Endothelial cell of umbilical vein (primary cell): Measurements from ENCODE around the gene SAMD5. TPM values are rescaled to one million over a fixed set of nuclear protein-coding genes. Genes with fewer than 3 reads are reported as not detected.

Experiments used
- BruUV-seq: library from RNA; stranded (reverse); fragments of 400-500 nt; replicated peaks from 2 replicates; lab custom pipeline; 2021; lab: Mats Ljungman, UMichigan
- CTCF ChIA-PET: fragments of 300-600, 350-600 bp; sonication (Branson Sonifier 250); formaldehyde crosslinking; loops from one replicate; lab custom pipeline; 2021; ENCODE audit warnings: antibody characterized with exemption, inconsistent platforms; lab: Charles Lee
- POLR2A ChIA-PET: fragments of 300-600, 350-600 bp; sonication (Branson Sonifier 250); formaldehyde crosslinking; loops from one replicate; lab custom pipeline; 2021; ENCODE audit warnings: antibody characterized with exemption, inconsistent platforms; lab: Charles Lee
- DNase-seq: peaks from one replicate; pipeline ENCODE4 v3.0.0-alpha.2; 2011; ENCODE audit warnings: low read depth, low spot score
- FAIRE-seq: peaks from 2 replicates; lab custom pipeline; 2011; peaks lifted over from hg19 to GRCh38; lab: Jason Lieb, UNC
- H2AFZ ChIP-seq: 2 replicates; pipeline ENCODE4 v1.6.0; 2012; ENCODE audit warnings: low read depth, low read length, control low read depth, inconsistent platforms
- H3K27ac ChIP-seq: 2 replicates; pipeline ENCODE4 v1.5.1; 2011; ENCODE audit warnings: low read depth, mild to moderate bottlenecking, control low read depth, low read length, moderate library complexity; ENCODE audit not compliant: insufficient read depth
- H3K27me3 ChIP-seq, 2 experiments: 2 replicates each; pipeline versions ENCODE4 v1.6.0 to v1.6.1; 2011; ENCODE audit warnings: low read length in 2 of 2, mixed read lengths in 1 of 2; ENCODE audit not compliant: control insufficient read depth in 2 of 2, insufficient read depth in 2 of 2
- H3K36me3 ChIP-seq, 2 experiments: 2 replicates in 1 of 2; 3 replicates in 1 of 2; pipeline ENCODE4 v1.5.1; 2011; ENCODE audit warnings: low read length in 2 of 2, mild to moderate bottlenecking in 1 of 2, moderate library complexity in 1 of 2; ENCODE audit not compliant: control insufficient read depth in 2 of 2, insufficient read depth in 2 of 2; ENCODE audit errors: extremely low read depth in 1 of 2
- H3K4me1 ChIP-seq: 3 replicates; pipeline ENCODE4 v1.5.1; 2011; ENCODE audit warnings: mild to moderate bottlenecking, low read length; ENCODE audit not compliant: control insufficient read depth, insufficient read depth; ENCODE audit errors: extremely low read depth
- H3K4me2 ChIP-seq: 2 replicates; pipeline ENCODE4 v1.6.1; 2011; ENCODE audit warnings: low read length, control low read depth, mixed read lengths; ENCODE audit not compliant: insufficient read depth
- H3K4me3 ChIP-seq, 3 experiments: fragments of 200-600 bp in 1 of 3; sonication (generic), shearing (Covaris generic) in 1 of 3; replicated peaks in 1 of 3; 2 replicates each; pipeline ENCODE4 v1.5.1; 2011 to 2016; ENCODE audit warnings: control low read depth in 3 of 3, low read length in 3 of 3, mild to moderate bottlenecking in 2 of 3, inconsistent platforms in 1 of 3, low read depth in 1 of 3, moderate library complexity in 1 of 3; ENCODE audit not compliant: insufficient read depth in 1 of 3
- H3K79me2 ChIP-seq: 2 replicates; pipeline ENCODE4 v1.6.0; 2012; ENCODE audit warnings: low read length, inconsistent platforms; ENCODE audit not compliant: control insufficient read depth, insufficient read depth
- H3K9ac ChIP-seq: replicated peaks from 2 replicates; pipeline ENCODE3; 2011; ENCODE audit warnings: low read length, control low read depth; ENCODE audit not compliant: insufficient read depth; ENCODE audit errors: extremely low read depth
- H3K9me1 ChIP-seq: replicated peaks from 3 replicates; pipeline ENCODE4 v1.6.0; 2011; ENCODE audit warnings: mild to moderate bottlenecking, low read length; ENCODE audit not compliant: control insufficient read depth, insufficient read depth; ENCODE audit errors: extremely low read depth
- H3K9me3 ChIP-seq: replicated peaks from 2 replicates; pipeline ENCODE4 v1.5.1; 2012; ENCODE audit warnings: low read length, inconsistent platforms; ENCODE audit not compliant: control insufficient read depth, insufficient read depth
- H4K20me1 ChIP-seq: replicated peaks from 2 replicates; pipeline ENCODE3; 2011; ENCODE audit warnings: mild to moderate bottlenecking, low read length; ENCODE audit not compliant: control insufficient read depth, insufficient read depth; ENCODE audit errors: extremely low read depth
- EZH2 ChIP-seq: IDR thresholded peaks from 2 replicates; pipeline ENCODE4 v1.6.1; 2012; ENCODE audit warnings: borderline replicate concordance, low read depth, mild to moderate bottlenecking, moderate library complexity, low read length, inconsistent platforms; ENCODE audit not compliant: severe bottlenecking
- FOS ChIP-seq: IDR thresholded peaks from 2 replicates; pipeline ENCODE4 v1.6.1; 2011; ENCODE audit warnings: mild to moderate bottlenecking, low read length, moderate library complexity, borderline replicate concordance; ENCODE audit not compliant: insufficient read depth
- GATA2 ChIP-seq: IDR thresholded peaks from 2 replicates; pipeline ENCODE4 v1.7.0; 2011; ENCODE audit warnings: low read depth, mild to moderate bottlenecking, moderate library complexity, mixed read lengths, low read length; ENCODE audit not compliant: insufficient read length, insufficient read depth
- JUN ChIP-seq: IDR thresholded peaks from 2 replicates; pipeline ENCODE4 v1.6.1; 2011; ENCODE audit warnings: borderline replicate concordance, low read depth; ENCODE audit not compliant: insufficient read length, insufficient read depth
- POLR2A ChIP-seq: IDR thresholded peaks from 2 replicates; pipeline ENCODE4 v1.6.1; 2012; ENCODE audit warnings: low read depth, mild to moderate bottlenecking, control low read depth, low read length
- POLR2AphosphoS5 ChIP-seq: IDR thresholded peaks from 2 replicates; pipeline ENCODE4 v1.6.1; 2012; ENCODE audit warnings: low read depth, mild to moderate bottlenecking, control low read depth, low read length, moderate library complexity; ENCODE audit not compliant: insufficient read depth
- dilution Hi-C: fragments of 300-500 bp; cut with MboI; formaldehyde crosslinking; loops from one replicate; pipeline ENCODE4 v1.15.0; 2019; ENCODE audit warnings: low sequenced_read_pairs; ENCODE audit not compliant: extremely low pct_ligation_motif_present
- intact Hi-C: fragments of 100-400 bp; cut with micrococcal nuclease; formaldehyde crosslinking; loops from one replicate; pipeline ENCODE4 v1.10.0; 2022
- polyA plus RNA-seq, 4 experiments: library from polyadenylated mRNA; depleted of rRNA in 3 of 4; stranded (reverse) in 3 of 4; unstranded in 1 of 4; fragments of >200 nt; gene quantifications; 2 replicates each; pipeline versions ENCODE4 v1.2.1 to v1.2.3, GENCODE V29; 2011 to 2012; ENCODE audit warnings: missing spikeins in 1 of 4
- total RNA-seq: library from RNA; stranded (reverse); gene quantifications from 2 replicates; pipeline ENCODE4 v1.2.3, GENCODE V29; 2021

Gene SAMD5
- total and polyA plus RNA-seq, 2 donors (not counting 3 experiments of a cell fraction or from before 2014, with no cell fraction given), result 0.75 to 6.9 TPM

- Histone ChIP-seq H3K9me3 (no peaks in the 10 kb centered on the region), H3K9ac (no peak overlapping the region), H3K27ac (no peak overlapping the region), H3K9me1 (no peaks in the 10 kb centered on the region), H3K4me1 (peaks cover 7% of the 10 kb centered on the region), H4K20me1 (no peaks in the 10 kb centered on the region), H3K4me2 (no peak overlapping the region), H3K4me3 (no peak overlapping the region), H3K79me2 (no peaks in the 10 kb centered on the region), H2AFZ (no peak overlapping the region), H3K27me3 (no peaks in the 10 kb centered on the region), H3K36me3 (no peaks in the 10 kb centered on the region)
- DNase-seq (no peak), FAIRE-seq (no peak)
- dilution Hi-C loops, result no loop called here
- TF ChIP-seq GATA2 (no peak), POLR2A (no peak), EZH2 (no peak), POLR2AphosphoS5 (no peak), FOS (no peak)
- CTCF ChIA-PET, result interaction anchor here (0.6 to 1.5 kb wide), 2 partner anchors 58 to 737 kb away, joined by 3 read pairs; no protein-coding TSS in a partner anchor
- no TSS peak for BruUV-seq
- intact Hi-C loops, result no loop called here
- POLR2A ChIA-PET, result no interaction called here
These were observed 56.1 kb downstream of the SAMD5 start for GRCh38 chr6:147564556-147564955.

GRCh38 chr6:147566244-147566898 lies 57.9 kb downstream of the SAMD5 start:
- Histone ChIP-seq H3K79me2 (no peaks in the 10 kb centered on the region), H4K20me1 (no peaks in the 10 kb centered on the region), H3K9me3 (no peaks in the 10 kb centered on the region), H3K4me1 (peaks cover 7% of the 10 kb centered on the region), H3K9ac (no peak overlapping the region), H2AFZ (no peak overlapping the region), H3K4me2 (no peak overlapping the region), H3K27ac (no peak overlapping the region), H3K36me3 (no peaks in the 10 kb centered on the region), H3K4me3 (no peak overlapping the region), H3K27me3 (no peaks in the 10 kb centered on the region), H3K9me1 (no peaks in the 10 kb centered on the region)
- POLR2A ChIA-PET, result no interaction called here
- CTCF ChIA-PET, result interaction anchor here (0.7 to 1.1 kb wide), 3 partner anchors 15 to 56 kb away, joined by 3 read pairs; no protein-coding TSS in a partner anchor
- intact Hi-C loops (no loop called here), dilution Hi-C loops (no loop called here)
- FAIRE-seq (no peak), DNase-seq (no peak)
- TF ChIP-seq POLR2AphosphoS5 (no peak), JUN (no peak)
- no TSS peak for BruUV-seq
